H9 (cell line): ENCODE measurements around the gene SLC1A4. TPM values are rescaled to one million over a fixed set of nuclear protein-coding genes. Genes with fewer than 3 reads are reported as not detected.

Experiments
- DNase-seq: peaks from one replicate; pipeline ENCODE4 v3.0.0-alpha.2; 2017
- H2AFZ ChIP-seq: one replicate; pipeline ENCODE4 v1.6.1; 2013; ENCODE audit warnings: mild to moderate bottlenecking, low read length, control low read depth, moderate library complexity
- H2AK5ac ChIP-seq: 2 replicates; pipeline ENCODE4 v1.6.1; 2013; ENCODE audit warnings: low read length, control low read depth, mixed read lengths; ENCODE audit not compliant: insufficient read length
- H2BK120ac ChIP-seq: one replicate; pipeline ENCODE4 v1.6.1; 2013; ENCODE audit warnings: low read depth, mild to moderate bottlenecking, low read length, control low read depth, inconsistent platforms; ENCODE audit not compliant: poor library complexity, severe bottlenecking
- H2BK12ac ChIP-seq: 2 replicates; pipeline ENCODE4 v1.6.1; 2013; ENCODE audit warnings: low read length, control low read depth, mixed read lengths, low read depth; ENCODE audit not compliant: insufficient read length
- H2BK15ac ChIP-seq: 2 replicates; pipeline ENCODE4 v1.6.1; 2013; ENCODE audit warnings: low read depth, low read length, control low read depth
- H2BK20ac ChIP-seq: one replicate; pipeline ENCODE4 v1.6.1; 2013; ENCODE audit warnings: low read depth, mild to moderate bottlenecking, low read length, control low read depth, inconsistent platforms; ENCODE audit not compliant: poor library complexity, severe bottlenecking
- H2BK5ac ChIP-seq: 2 replicates; pipeline ENCODE4 v1.6.1; 2013; ENCODE audit warnings: low read length, control low read depth, mixed read lengths; ENCODE audit not compliant: insufficient read length
- H3K14ac ChIP-seq: 2 replicates; pipeline ENCODE4 v1.6.1; 2013; ENCODE audit warnings: low read length, control low read depth; ENCODE audit not compliant: insufficient read depth
- H3K18ac ChIP-seq: 2 replicates; pipeline ENCODE4 v1.6.1; 2013; ENCODE audit warnings: low read depth, mild to moderate bottlenecking, mixed read lengths, low read length, control low read depth; ENCODE audit not compliant: insufficient read length
- H3K23ac ChIP-seq: 2 replicates; pipeline ENCODE4 v1.6.1; 2013; ENCODE audit warnings: low read length, control low read depth, mixed read lengths, low read depth; ENCODE audit not compliant: insufficient read length
- H3K23me2 ChIP-seq: 2 replicates; pipeline ENCODE4 v1.6.1; 2013; ENCODE audit warnings: low read depth, mild to moderate bottlenecking, mixed read lengths, low read length, control low read depth; ENCODE audit not compliant: insufficient read length, poor library complexity, severe bottlenecking
- H3K27ac ChIP-seq: 2 replicates; pipeline ENCODE4 v1.5.1; 2013; ENCODE audit warnings: low read length, control low read depth, mixed read lengths, low read depth; ENCODE audit not compliant: insufficient read length
- H3K27me3 ChIP-seq: 2 replicates; pipeline ENCODE4 v1.6.1; 2013; ENCODE audit warnings: low read length, control low read depth, inconsistent platforms; ENCODE audit not compliant: insufficient read depth
- H3K4ac ChIP-seq: 2 replicates; pipeline ENCODE4 v1.6.1; 2013; ENCODE audit warnings: low read depth, mild to moderate bottlenecking, control low read depth, inconsistent platforms, low read length, moderate library complexity
- H3K4me1 ChIP-seq: 2 replicates; pipeline ENCODE4 v1.6.1; 2013; ENCODE audit warnings: low read length, control low read depth, inconsistent platforms; ENCODE audit not compliant: insufficient read depth
- H3K4me2 ChIP-seq: 2 replicates; pipeline ENCODE4 v1.6.1; 2013; ENCODE audit warnings: low read length, control low read depth, mixed read lengths; ENCODE audit not compliant: insufficient read length, insufficient read depth
- H3K56ac ChIP-seq: 2 replicates; pipeline ENCODE4 v1.6.1; 2013; ENCODE audit warnings: low read depth, mild to moderate bottlenecking, mixed read lengths, low read length, control low read depth; ENCODE audit not compliant: insufficient read length
- H3K79me1 ChIP-seq: 2 replicates; pipeline ENCODE4 v1.6.1; 2013; ENCODE audit warnings: low read depth, mild to moderate bottlenecking, moderate library complexity, low read length, control low read depth, inconsistent platforms; ENCODE audit not compliant: insufficient read depth, poor library complexity, severe bottlenecking
- H3K79me2 ChIP-seq: 2 replicates; pipeline ENCODE4 v1.6.1; 2013; ENCODE audit warnings: low read length, control low read depth, inconsistent platforms; ENCODE audit not compliant: insufficient read depth
- H3K9ac ChIP-seq: 2 replicates; pipeline ENCODE4 v1.6.1; 2013; ENCODE audit warnings: low read length, control low read depth, mixed read lengths; ENCODE audit not compliant: insufficient read length; ENCODE audit errors: extremely low read depth
- H3K9me3 ChIP-seq: one replicate; pipeline ENCODE4 v1.6.1; 2013; ENCODE audit warnings: low read depth, low read length, inconsistent platforms; ENCODE audit not compliant: control insufficient read depth
- H3T11ph ChIP-seq: one replicate; pipeline ENCODE4 v1.6.1; 2013; ENCODE audit warnings: mild to moderate bottlenecking, low read length, control low read depth, inconsistent platforms
- H4K20me1 ChIP-seq: one replicate; pipeline ENCODE4 v1.6.1; 2013; ENCODE audit not compliant: control insufficient read depth, insufficient read length, insufficient read depth
- H4K5ac ChIP-seq: 2 replicates; pipeline ENCODE4 v1.6.1; 2013; ENCODE audit warnings: low read depth, mild to moderate bottlenecking, mixed read lengths, low read length, control low read depth; ENCODE audit not compliant: insufficient read length
- H4K8ac ChIP-seq: replicated peaks from 2 replicates; pipeline ENCODE4 v1.6.1; 2013; ENCODE audit warnings: low read length, control low read depth, mixed read lengths, low read depth; ENCODE audit not compliant: insufficient read length
- H4K91ac ChIP-seq: 2 replicates; pipeline ENCODE4 v1.6.1; 2013; ENCODE audit warnings: low read depth, mild to moderate bottlenecking, moderate library complexity, mixed read lengths, low read length, control low read depth; ENCODE audit not compliant: insufficient read length
- H3K27ac Mint-ChIP-seq, 3 experiments: 2 replicates in 2 of 3; 3 replicates in 1 of 3; pipeline ENCODE4 v1.8.0; 2020 to 2021; ENCODE audit warnings: mixed read lengths in 3 of 3, mild to moderate bottlenecking in 1 of 3, moderate library complexity in 1 of 3
- H3K27me3 Mint-ChIP-seq: 2 replicates; pipeline ENCODE4 v1.8.0; 2021; ENCODE audit warnings: low read depth, mild to moderate bottlenecking, moderate library complexity, mixed read lengths
- H3K36me3 Mint-ChIP-seq, 3 experiments: 2 replicates in 2 of 3; 3 replicates in 1 of 3; pipeline ENCODE4 v1.8.0; 2020 to 2021; ENCODE audit warnings: low read depth in 3 of 3, mixed read lengths in 3 of 3; ENCODE audit not compliant: insufficient read depth in 1 of 3
- H3K4me1 Mint-ChIP-seq, 2 experiments: 2 replicates each; pipeline ENCODE4 v1.8.0; 2020; ENCODE audit warnings: mixed read lengths in 2 of 2
- H3K4me3 Mint-ChIP-seq, 2 experiments: 2 replicates in 1 of 2; 3 replicates in 1 of 2; pipeline ENCODE4 v1.8.0; 2020 to 2021; ENCODE audit warnings: mild to moderate bottlenecking in 2 of 2, mixed read lengths in 2 of 2, moderate library complexity in 1 of 2
- H3K9me3 Mint-ChIP-seq, 2 experiments: 2 replicates in 1 of 2; 3 replicates in 1 of 2; pipeline ENCODE4 v1.8.0; 2020; ENCODE audit warnings: mild to moderate bottlenecking in 2 of 2, mixed read lengths in 2 of 2, moderate library complexity in 1 of 2
- CTCF ChIP-seq: fragments of 200-600 bp; sonication (generic); conservative IDR thresholded peaks from 3 replicates; pipeline ENCODE4 v1.8.0; 2021; ENCODE audit warnings: antibody characterized with exemption, mild to moderate bottlenecking
- WGBS: extraction: QIAGEN DNeasy Blood & Tissue Kit; methylation state at CpG from one replicate; pipeline ENCODE4 v1.1.7; 2013; ENCODE audit warnings: missing lambda C conversion rate, low lambda C conversion rate, mixed read lengths; ENCODE audit not compliant: insufficient read length; ENCODE audit errors: extremely low coverage; 5-methylcytosine and 5-hydroxymethylcytosine counted together
- total RNA-seq: library from RNA; stranded (reverse); gene quantifications from 2 replicates; pipeline ENCODE4 v1.2.1, GENCODE V29; 2021

The SLC1A4 gene
- total RNA-seq, 1 experiment from 2014 or later = 1.9 TPM

- Histone ChIP-seq H3K27me3 (peaks cover 21% of the 10 kb centered on the region; the same call in 1 of the 2 replicates), H3K4ac (no peak overlapping the region), H3K79me1 (no peaks in the 10 kb centered on the region), H2BK12ac (no peak overlapping the region), H4K5ac (no peak overlapping the region), H2BK120ac (no peak overlapping the region), H4K91ac (no peak overlapping the region), H2AFZ (no peak overlapping the region), H3K79me2 (no peaks in the 10 kb centered on the region), H3K27ac (no peak overlapping the region), H3T11ph (no peak overlapping the region), H4K20me1 (no peaks in the 10 kb centered on the region), H3K4me1 (no peaks in the 10 kb centered on the region), H3K9ac (no peak overlapping the region), H3K56ac (no peak overlapping the region), H3K23me2 (peaks cover 13% of the 10 kb centered on the region), H3K14ac (no peak overlapping the region), H4K8ac (no peak overlapping the region), H3K23ac (no peak overlapping the region), H3K18ac (no peak overlapping the region), H3K9me3 (no peaks in the 10 kb centered on the region), H2AK5ac (no peak overlapping the region), H2BK15ac (no peak overlapping the region), H3K4me2 (no peak overlapping the region), H2BK5ac (no peak overlapping the region), H2BK20ac (no peak overlapping the region)
- no CpG with 5 or more reads among the region's 4 CpGs for WGBS
- Mint-ChIP-seq H3K4me3 (no peak overlapping the region), H3K36me3 (peaks cover 0 to 2% (median 0%) of the 10 kb centered on the region in 3 experiments; a peak in 3 of 7 replicates), H3K27me3 (peaks cover 51% of the 10 kb centered on the region), H3K4me1 (peaks cover 11 to 16% of the 10 kb centered on the region in 2 experiments), H3K9me3 (no peaks in the 10 kb centered on the region; a peak in 1 of 5 replicates), H3K27ac (no peak overlapping the region)
- no peak for TF ChIP-seq CTCF
- no peak for DNase-seq
Measured at GRCh38 chr2:64992990-64993389, 3.8 kb downstream of the SLC1A4 start.
